ENCODE results near the gene LAMTOR1. TPM values are rescaled to one million over a fixed set of nuclear protein-coding genes. Genes with fewer than 3 reads are reported as not detected.

LAMTOR1 gene
- total and polyA plus RNA-seq, 4 experiments from 2014 or later, result 66.8 to 105 (median 73.0) TPM

- Histone ChIP-seq H3K36me3 (ENCODE audit: insufficient read depth, low read length) (no peaks in the 10 kb centered on the region), H3K9me3 (ENCODE audit: control insufficient read depth in 1 of 2, low read length in 2 of 2) (no peaks in the 10 kb centered on the region), H3K4me3 (ENCODE audit: low read length in 2 of 2) (no peak overlapping the region), H3K4me1 (ENCODE audit: insufficient read depth, low read length) (peaks cover 18% of the 10 kb centered on the region), H3K27me3 (ENCODE audit: insufficient read depth, low read length) (no peaks in the 10 kb centered on the region), H3K27ac (ENCODE audit: low read depth, low read length) (no peak overlapping the region)
- intact Hi-C loops (cut with micrococcal nuclease), result no loop called here
- peaks cover 4 to 16% of the 10 kb centered on the region in 2 donors for H3K36me3 Mint-ChIP-seq
- ChIA-PET POLR2A (ENCODE audit: partially characterized antibody) (interaction anchor here (1.2 to 10.2 kb wide), 2 partner anchors 28 to 44 kb away, joined by 3 to 137 read pairs; partner anchors contain the start of gene ANAPC15), CTCF (ENCODE audit: partially characterized antibody) (interaction anchor here (0.9 to 4.2 kb wide), 6 partner anchors 10 to 60 kb away, joined by 3 to 46 read pairs (median 8); no protein-coding TSS in a partner anchor)
- DNase-seq, result no peak
- H3K27ac Mint-ChIP-seq, result peak overlapping the region in 2 of 7 donors; percentile 82 to 86
- H3K9me3 Mint-ChIP-seq, result no peaks in the 10 kb centered on the region
- H3K27me3 Mint-ChIP-seq, result no peaks in the 10 kb centered on the region
- H3K4me1 Mint-ChIP-seq, result peaks cover 25 to 44% (median 29%) of the 10 kb centered on the region in 4 donors
- H3K4me3 Mint-ChIP-seq, result no peak overlapping the region
Measured at GRCh38 chr11:72084076-72084475, 19.0 kb downstream of the LAMTOR1 start.

GRCh38 chr11:72083414-72083813, 19.7 kb downstream of the LAMTOR1 start:
- Mint-ChIP-seq H3K27me3 (no peaks in the 10 kb centered on the region), H3K9me3 (no peaks in the 10 kb centered on the region), H3K27ac (peak overlapping the region in 6 of 7 donors; percentile 68 to 99 (median 82)), H3K4me3 (no peak overlapping the region), H3K36me3 (peaks cover 4 to 11% of the 10 kb centered on the region in 2 donors), H3K4me1 (peaks cover 30 to 50% (median 35%) of the 10 kb centered on the region in 4 donors)
- no peaks in the 10 kb centered on the region for H3K9me3 ChIP-seq (ENCODE audit: control insufficient read depth in 1 of 2, low read length in 2 of 2)
- ChIA-PET POLR2A (ENCODE audit: partially characterized antibody) (interaction anchor here (10.2 kb wide), 1 partner anchor 43 kb away, joined by 137 read pairs; no protein-coding TSS in a partner anchor), CTCF (ENCODE audit: partially characterized antibody) (no interaction called here)
- no peaks in the 10 kb centered on the region for H3K27me3 ChIP-seq (ENCODE audit: insufficient read depth, low read length)
- H3K36me3 ChIP-seq (ENCODE audit: insufficient read depth, low read length), result no peaks in the 10 kb centered on the region
- no peak overlapping the region for H3K4me3 ChIP-seq (ENCODE audit: low read length in 2 of 2)
- no peak overlapping the region for H3K27ac ChIP-seq (ENCODE audit: low read depth, low read length)
- intact Hi-C loops (cut with micrococcal nuclease), result no loop called here
- H3K4me1 ChIP-seq (ENCODE audit: insufficient read depth, low read length), result peaks cover 21% of the 10 kb centered on the region
- no peak for DNase-seq

GRCh38 chr11:72081821-72082453, 21.2 kb downstream of the LAMTOR1 start:
- peaks cover 27% of the 10 kb centered on the region for H3K4me1 ChIP-seq (ENCODE audit: insufficient read depth, low read length)
- Mint-ChIP-seq H3K4me1 (peaks cover 33 to 57% (median 39%) of the 10 kb centered on the region in 4 donors), H3K36me3 (peaks cover 4 to 7% of the 10 kb centered on the region in 2 donors), H3K9me3 (no peaks in the 10 kb centered on the region), H3K27me3 (no peaks in the 10 kb centered on the region), H3K27ac (peak overlapping the region; percentile 91 to 100 (median 99)), H3K4me3 (peak overlapping the region; percentile 49 to 93 (median 73))
- no peak overlapping the region for H3K4me3 ChIP-seq (ENCODE audit: low read length in 2 of 2)
- intact Hi-C loops (cut with micrococcal nuclease), result no loop called here
- H3K27me3 ChIP-seq (ENCODE audit: insufficient read depth, low read length), result no peaks in the 10 kb centered on the region
- H3K27ac ChIP-seq (ENCODE audit: low read depth, low read length), result peak overlapping the region; percentile 75
- no peaks in the 10 kb centered on the region for H3K36me3 ChIP-seq (ENCODE audit: insufficient read depth, low read length)
- POLR2A ChIA-PET (ENCODE audit: partially characterized antibody), result interaction anchor here (0.6 to 10.2 kb wide), 9 partner anchors 9 to 153 kb away, joined by 3 to 137 read pairs (median 4); partner anchors contain the start of genes ANAPC15, LAMTOR1, RNF121 and XNDC1N
- CTCF ChIA-PET (ENCODE audit: partially characterized antibody), result interaction anchor here (0.6 to 2.4 kb wide), 10 partner anchors 9 to 104 kb away, joined by 3 to 26 read pairs (median 4); no protein-coding TSS in a partner anchor
- DNase-seq, result no peak
- no peaks in the 10 kb centered on the region for H3K9me3 ChIP-seq (ENCODE audit: control insufficient read depth in 1 of 2, low read length in 2 of 2)

GRCh38 chr11:72081184-72081644, 21.9 kb downstream of the LAMTOR1 start:
- intact Hi-C loops (cut with micrococcal nuclease), result no loop called here

GRCh38 chr11:72080326-72081183, 22.5 kb downstream of the LAMTOR1 start, which contains the start of the genes LRRC51 and NUMA1:
Gene LRRC51 (plus strand): TSS chr11:72080850. CDS start chr11:72089084, 8,234 bp downstream.
Gene NUMA1 (minus strand): TSS chr11:72080542. CDS start chr11:72035943, 44,599 bp downstream.
- peak within 1 kb of the TSS; percentile 89 to 96 (median 93) for H3K4me3 Mint-ChIP-seq
- H3K27me3 Mint-ChIP-seq, result no peaks in the 10 kb centered on the region
- no peaks in the 10 kb centered on the region for H3K36me3 ChIP-seq (ENCODE audit: insufficient read depth, low read length)
- peaks cover 27% of the 10 kb centered on the region for H3K4me1 ChIP-seq (ENCODE audit: insufficient read depth, low read length)
- CTCF ChIA-PET (ENCODE audit: partially characterized antibody), result interaction anchor here (0.8 to 2.4 kb wide), 6 partner anchors 10 to 55 kb away, joined by 3 to 26 read pairs (median 8); no protein-coding TSS in a partner anchor
- intact Hi-C loops (cut with micrococcal nuclease), result loop anchor here (1.0 kb wide), 7 partner anchors 23 to 354 kb away; partner anchors contain the start of genes ANAPC15, CLPB, LAMTOR1 and XNDC1N
- peak within 1 kb of the TSS; percentile 74 to 79 for H3K4me3 ChIP-seq (ENCODE audit: low read length in 2 of 2)
- peaks cover 0 to 7% of the 10 kb centered on the region in 2 donors for H3K36me3 Mint-ChIP-seq
- H3K27me3 ChIP-seq (ENCODE audit: insufficient read depth, low read length), result no peaks in the 10 kb centered on the region
- no peaks in the 10 kb centered on the region for H3K9me3 ChIP-seq (ENCODE audit: control insufficient read depth in 1 of 2, low read length in 2 of 2)
- peak within 1 kb of the TSS; percentile 75 for H3K27ac ChIP-seq (ENCODE audit: low read depth, low read length)
- peak; percentile 98 to 100 (median 99) for DNase-seq
- no peaks in the 10 kb centered on the region for H3K9me3 Mint-ChIP-seq
- peaks cover 31 to 53% (median 38%) of the 10 kb centered on the region in 4 donors for H3K4me1 Mint-ChIP-seq
- H3K27ac Mint-ChIP-seq, result peak within 1 kb of the TSS; percentile 91 to 100 (median 99)
- POLR2A ChIA-PET (ENCODE audit: partially characterized antibody), result interaction anchor here (1.0 to 10.2 kb wide), 3 partner anchors 12 to 40 kb away, joined by 3 to 137 read pairs (median 5); no protein-coding TSS in a partner anchor

More at GRCh38 chr11:72081184-72081644, 21.9 kb downstream of the LAMTOR1 start:
- peak overlapping the region; percentile 75 for H3K27ac ChIP-seq (ENCODE audit: low read depth, low read length)
- Mint-ChIP-seq H3K4me1 (peaks cover 33 to 57% (median 40%) of the 10 kb centered on the region in 4 donors), H3K36me3 (peaks cover 4 to 7% of the 10 kb centered on the region in 2 donors), H3K27ac (peak overlapping the region; percentile 91 to 100 (median 99)), H3K4me3 (peak overlapping the region; percentile 89 to 96 (median 93)), H3K27me3 (no peaks in the 10 kb centered on the region), H3K9me3 (no peaks in the 10 kb centered on the region)
- DNase-seq, result no peak
- CTCF ChIA-PET (ENCODE audit: partially characterized antibody), result interaction anchor here (0.6 to 2.4 kb wide), 9 partner anchors 9 to 104 kb away, joined by 3 to 26 read pairs (median 4); no protein-coding TSS in a partner anchor
- peak overlapping the region; percentile 74 to 79 for H3K4me3 ChIP-seq (ENCODE audit: low read length in 2 of 2)
- no peaks in the 10 kb centered on the region for H3K36me3 ChIP-seq (ENCODE audit: insufficient read depth, low read length)
- H3K4me1 ChIP-seq (ENCODE audit: insufficient read depth, low read length), result peaks cover 27% of the 10 kb centered on the region
- no peaks in the 10 kb centered on the region for H3K9me3 ChIP-seq (ENCODE audit: control insufficient read depth in 1 of 2, low read length in 2 of 2)
- H3K27me3 ChIP-seq (ENCODE audit: insufficient read depth, low read length), result no peaks in the 10 kb centered on the region
- POLR2A ChIA-PET (ENCODE audit: partially characterized antibody), result interaction anchor here (0.6 to 10.2 kb wide), 9 partner anchors 10 to 153 kb away, joined by 3 to 137 read pairs (median 4); partner anchors contain the start of genes ANAPC15, LAMTOR1, RNF121 and XNDC1N

- Histone ChIP-seq H3K9me3 (ENCODE audit: control insufficient read depth in 1 of 2, low read length in 2 of 2) (no peaks in the 10 kb centered on the region), H3K27me3 (ENCODE audit: insufficient read depth, low read length) (no peaks in the 10 kb centered on the region), H3K27ac (ENCODE audit: low read depth, low read length) (peak overlapping the region; percentile 75), H3K4me1 (ENCODE audit: insufficient read depth, low read length) (peaks cover 27% of the 10 kb centered on the region), H3K4me3 (ENCODE audit: low read length in 2 of 2) (peak overlapping the region; percentile 20 to 79), H3K36me3 (ENCODE audit: insufficient read depth, low read length) (no peaks in the 10 kb centered on the region)
- H3K27me3 Mint-ChIP-seq, result no peaks in the 10 kb centered on the region
- H3K36me3 Mint-ChIP-seq, result peaks cover 0 to 7% of the 10 kb centered on the region in 2 donors
- peak in 3 of 5 donors; percentile 53 to 74 (median 63) for DNase-seq
- peak overlapping the region; percentile 89 to 96 (median 93) for H3K4me3 Mint-ChIP-seq
- peaks cover 32 to 53% (median 39%) of the 10 kb centered on the region in 4 donors for H3K4me1 Mint-ChIP-seq
- H3K9me3 Mint-ChIP-seq, result no peaks in the 10 kb centered on the region
- intact Hi-C loops (cut with micrococcal nuclease), result loop anchor here (1.0 kb wide), 7 partner anchors 23 to 354 kb away; partner anchors contain the start of genes ANAPC15, CLPB, LAMTOR1 and XNDC1N
- CTCF ChIA-PET (ENCODE audit: partially characterized antibody), result interaction anchor here (0.8 to 2.2 kb wide), 4 partner anchors 11 to 55 kb away, joined by 3 to 10 read pairs (median 6); no protein-coding TSS in a partner anchor
- peak overlapping the region; percentile 91 to 100 (median 99) for H3K27ac Mint-ChIP-seq
- POLR2A ChIA-PET (ENCODE audit: partially characterized antibody), result interaction anchor here (10.2 kb wide), 1 partner anchor 40 kb away, joined by 137 read pairs; no protein-coding TSS in a partner anchor
Measured at GRCh38 chr11:72079819-72080325, 23.2 kb downstream of the LAMTOR1 start.

All from CD4-positive, alpha-beta memory T cell (primary cell).